Endothelial cell of umbilical vein (primary cell): Measurements from ENCODE around the gene PLA2G15.

Source experiments
- CTCF ChIP-seq, 2 donors: IDR thresholded peaks; 1 replicate in 1 of 2; 2 replicates in 1 of 2; pipeline ENCODE4 v1.5.1; 2011; ENCODE audit warnings: low read length in 2 of 2, mild to moderate bottlenecking in 2 of 2, moderate library complexity in 2 of 2, control low read depth in 1 of 2, inconsistent platforms in 1 of 2, low read depth in 1 of 2; ENCODE audit not compliant: insufficient read depth in 1 of 2; ENCODE audit errors: extremely low read depth in 1 of 2
- MYC ChIP-seq: IDR thresholded peaks from one replicate; pipeline ENCODE4 v1.6.1; 2011; ENCODE audit warnings: mild to moderate bottlenecking, low read depth, low read length

GRCh38 chr16:68214726-68215125, 30.4 kb upstream of the PLA2G15 start:
- TF ChIP-seq CTCF (IDR thresholded peaks at IDR 0.05; ENCODE audit: extremely low read depth in 1 of 2, insufficient read depth in 1 of 2, low read depth in 1 of 2, low read length in 2 of 2) (no peak), MYC (no peak)
